Measurements from ENCODE around the gene HNRNPUL2.

- TF ChIP-seq CTCF (IDR thresholded peaks at IDR 0.05) (peak in 1 of 6 experiments; percentile 26), POLR2A (IDR thresholded peaks at IDR 0.05) (peak; percentile 33 to 89)
Observed at GRCh38 chr11:62753736-62754603, 26.7 kb upstream of the HNRNPUL2 start, which contains the start of gene ZBTB3.

All from thyroid gland (tissue), 4 donors.